OCI-LY7 (cell line): ENCODE measurements around the gene TRABD2B. TPM values are rescaled to one million over a fixed set of nuclear protein-coding genes. Genes with fewer than 3 reads are reported as not detected.

ENCODE experiments used
- BruUV-seq: library from RNA; stranded (reverse); fragments of 400-500 nt; replicated peaks from 2 replicates; lab custom pipeline; 2021; lab: Mats Ljungman, UMichigan
- CTCF ChIA-PET: fragments of 300-600 bp; sonication (Branson Sonifier 250); formaldehyde crosslinking; loops from one replicate; lab custom pipeline; 2022; ENCODE audit warnings: antibody characterized with exemption; ENCODE audit not compliant: unreplicated experiment; lab: Charles Lee
- POLR2A ChIA-PET: fragments of 300-600 bp; sonication (Branson Sonifier 250); formaldehyde crosslinking; loops from one replicate; lab custom pipeline; 2022; ENCODE audit warnings: antibody characterized with exemption; lab: Charles Lee
- DNase-seq: peaks from one replicate; pipeline ENCODE4 v3.0.0-alpha.2; 2015; ENCODE audit warnings: low spot score
- H2AFZ ChIP-seq: fragments of 200-600 bp; sonication (generic), shearing (Covaris generic); 2 replicates; pipeline ENCODE4 v1.6.1; 2014; ENCODE audit warnings: mild to moderate bottlenecking, antibody characterized with exemption, low read length, moderate library complexity
- H3K27ac ChIP-seq: fragments of 200-600 bp; sonication (generic); 2 replicates; pipeline ENCODE4 v1.5.1; 2014; ENCODE audit warnings: mixed run types, low read depth, mild to moderate bottlenecking, moderate library complexity, low read length, inconsistent platforms; ENCODE audit not compliant: poor library complexity, severe bottlenecking
- H3K36me3 ChIP-seq: fragments of 200-600 bp; sonication (generic); 2 replicates; pipeline ENCODE4 v1.6.1; 2014; ENCODE audit warnings: mild to moderate bottlenecking, antibody characterized with exemption, low read length, moderate library complexity, mixed read lengths; ENCODE audit not compliant: insufficient read depth
- H3K4me1 ChIP-seq: fragments of 200-600 bp; sonication (generic); 2 replicates; pipeline ENCODE4 v1.5.1; 2014; ENCODE audit warnings: mild to moderate bottlenecking, low read length; ENCODE audit not compliant: insufficient read depth, poor library complexity, severe bottlenecking
- H3K4me2 ChIP-seq: fragments of 200-600 bp; sonication (generic); 2 replicates; pipeline ENCODE4 v1.6.1; 2014; ENCODE audit warnings: mild to moderate bottlenecking, low read length
- H3K4me3 ChIP-seq: fragments of 200-600 bp; sonication (generic); 2 replicates; pipeline ENCODE4 v1.5.1; 2014; ENCODE audit warnings: mild to moderate bottlenecking, low read depth, low read length; ENCODE audit not compliant: poor library complexity, severe bottlenecking
- H3K79me2 ChIP-seq: fragments of 200-600 bp; sonication (generic); 2 replicates; pipeline ENCODE4 v1.6.1; 2016; ENCODE audit warnings: low read depth, mild to moderate bottlenecking, low read length, moderate library complexity, mixed read lengths; ENCODE audit not compliant: insufficient read depth
- H3K9me2 ChIP-seq: fragments of 200-600 bp; sonication (generic); 2 replicates; pipeline ENCODE4 v1.6.1; 2016; ENCODE audit warnings: mild to moderate bottlenecking, low read length, mixed read lengths; ENCODE audit not compliant: insufficient read depth
- H3K9me3 ChIP-seq: fragments of 200-600 bp; sonication (generic); 2 replicates; pipeline ENCODE4 v1.6.1; 2014; ENCODE audit warnings: mild to moderate bottlenecking, mixed run types, low read length, mixed read lengths
- H4K20me1 ChIP-seq: fragments of 200-600 bp; sonication (generic); 2 replicates; pipeline ENCODE4 v1.6.1; 2014; ENCODE audit warnings: mild to moderate bottlenecking, antibody characterized with exemption, low read length, moderate library complexity, mixed read lengths; ENCODE audit not compliant: insufficient read depth
- CTCF ChIP-seq: fragments of 200-600 bp; sonication (generic); conservative IDR thresholded peaks from 2 replicates; pipeline ENCODE4 v1.5.1; 2014; ENCODE audit warnings: mild to moderate bottlenecking, antibody characterized with exemption, low read length, moderate library complexity, mixed read lengths
- EZH2phosphoT487 ChIP-seq: fragments of 200-600 bp; sonication (generic); IDR thresholded peaks from 2 replicates; pipeline ENCODE4 v1.6.1; 2018; ENCODE audit warnings: low read depth, borderline replicate concordance, mild to moderate bottlenecking, mixed run types, antibody characterized with exemption, low read length, moderate library complexity, mixed read lengths
- intact Hi-C: fragments of 100-400 bp; cut with micrococcal nuclease; formaldehyde crosslinking; loops from one replicate; pipeline ENCODE4 v1.10.0; 2022; ENCODE audit not compliant: unreplicated experiment
- total RNA-seq, 2 experiments: library from RNA; depleted of rRNA in 1 of 2; stranded (reverse); fragments of >200 nt in 1 of 2; shearing (Covaris generic) in 1 of 2; gene quantifications; 2 replicates each; pipeline ENCODE4 v1.2.3, GENCODE V29; 2014 to 2022

The TRABD2B gene
- total RNA-seq, 2 experiments from 2014 or later: not detected

GRCh38 chr1:48005253-48006117, 8.3 kb upstream of the TRABD2B start:
- no peak overlapping the region for H3K4me3 ChIP-seq
- H3K4me2 ChIP-seq: no peak overlapping the region
- H3K27ac ChIP-seq: no peak overlapping the region
- BruUV-seq: no TSS peak
- no peak for DNase-seq
- H3K79me2 ChIP-seq: no peaks in the 10 kb centered on the region
- CTCF ChIA-PET: no interaction called here
- POLR2A ChIA-PET: no interaction called here
- no peaks in the 10 kb centered on the region for H3K4me1 ChIP-seq
- no peaks in the 10 kb centered on the region for H3K36me3 ChIP-seq
- H3K9me2 ChIP-seq: no peaks in the 10 kb centered on the region
- TF ChIP-seq CTCF: no peak
- no peaks in the 10 kb centered on the region for H4K20me1 ChIP-seq
- no peak overlapping the region for H2AFZ ChIP-seq
- no peaks in the 10 kb centered on the region for H3K9me3 ChIP-seq
- intact Hi-C loops: no loop called here

GRCh38 chr1:48003741-48004531, 6.8 kb upstream of the TRABD2B start:
- no TSS peak for BruUV-seq

More at GRCh38 chr1:48003741-48004531, 6.8 kb upstream of the TRABD2B start:
- ChIA-PET POLR2A (no interaction called here), CTCF (no interaction called here)
- H3K27ac ChIP-seq: no peak overlapping the region
- H3K36me3 ChIP-seq: no peaks in the 10 kb centered on the region
- H4K20me1 ChIP-seq: no peaks in the 10 kb centered on the region
- DNase-seq: no peak
- H3K4me3 ChIP-seq: no peak overlapping the region
- no peaks in the 10 kb centered on the region for H3K4me1 ChIP-seq
- H3K9me2 ChIP-seq: no peaks in the 10 kb centered on the region
- intact Hi-C loops: no loop called here
- H3K79me2 ChIP-seq: no peaks in the 10 kb centered on the region
- no peak overlapping the region for H2AFZ ChIP-seq
- no peak overlapping the region for H3K4me2 ChIP-seq
- no peaks in the 10 kb centered on the region for H3K9me3 ChIP-seq
- TF ChIP-seq CTCF: no peak
- no peak for TF ChIP-seq EZH2phosphoT487
